Measurements from ENCODE around the gene RAB17.

RAB17 gene

DNA sequence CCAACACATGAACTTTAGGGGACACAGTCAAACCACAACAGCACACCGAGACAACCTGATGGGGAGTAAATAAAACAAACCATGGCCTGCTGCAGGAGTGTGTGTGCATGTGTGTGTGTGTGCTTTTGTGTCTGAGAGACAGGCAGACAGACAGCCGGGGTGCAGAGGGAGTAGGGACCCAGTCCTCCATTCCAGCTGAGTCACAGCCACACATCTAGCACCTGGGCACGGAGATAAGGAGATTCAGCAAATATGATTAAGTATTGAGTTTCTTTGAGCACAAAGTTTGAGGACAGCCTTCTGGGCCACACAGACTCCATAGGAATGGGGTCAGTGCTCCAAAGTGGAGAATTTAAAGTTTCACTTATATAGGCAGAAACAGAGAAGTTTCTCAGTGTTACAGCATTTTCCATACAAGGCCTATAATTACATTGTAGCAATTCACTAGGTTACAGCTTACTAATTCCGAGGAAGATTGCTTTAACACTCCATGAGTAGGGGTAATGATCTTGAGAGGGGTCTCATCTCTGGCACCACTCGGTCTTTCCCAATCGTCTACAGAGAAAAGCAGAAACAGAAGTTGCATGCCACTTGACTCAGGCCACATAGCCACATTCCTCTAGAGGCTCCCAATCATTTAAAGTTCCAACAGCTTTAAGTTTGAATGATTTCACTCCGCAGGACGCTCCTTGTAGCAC, 55.0 kb downstream of the RAB17 start:
- Histone ChIP-seq H3K4me3 (ENCODE audit: low read length) (no peak overlapping the region), H3K4me1 (ENCODE audit: control insufficient read depth, insufficient read depth, low read length) (no peaks in the 10 kb centered on the region), H3K27ac (ENCODE audit: low read length) (no peak overlapping the region), H3K9me3 (ENCODE audit: control insufficient read depth, insufficient read depth, low read length) (no peaks in the 10 kb centered on the region), H3K36me3 (ENCODE audit: control insufficient read depth, insufficient read depth, low read length) (no peaks in the 10 kb centered on the region), H3K27me3 (ENCODE audit: control insufficient read depth, insufficient read depth, low read length) (no peaks in the 10 kb centered on the region)
- WGBS (ENCODE audit: insufficient coverage, insufficient read length): no CpG with 5 or more reads among the region's 8 CpGs
- no peak for DNase-seq (ENCODE audit: low read depth, low spot score)

DNA sequence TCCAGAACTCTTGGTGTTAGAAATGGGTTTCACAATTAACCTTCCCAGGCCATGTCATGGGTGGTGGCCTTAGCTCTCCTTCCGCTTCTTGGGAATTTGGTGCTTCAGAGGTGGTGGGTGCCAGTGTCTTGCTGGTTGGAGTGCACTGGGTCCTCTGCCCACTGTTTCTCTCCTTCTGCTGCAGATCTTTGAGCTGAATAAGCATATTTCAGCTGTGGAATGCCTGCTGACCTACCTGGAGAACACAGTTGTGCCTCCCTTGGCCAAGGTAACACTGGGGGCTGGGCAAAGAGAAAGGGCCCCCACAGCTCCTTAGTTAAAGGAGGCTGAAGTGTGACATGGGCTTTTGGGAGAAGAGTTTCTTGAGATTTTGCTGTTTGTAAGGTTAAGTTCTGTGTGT, 56.2 kb downstream of the RAB17 start:
- no peak for DNase-seq (ENCODE audit: low read depth, low spot score)
- Histone ChIP-seq H3K9me3 (ENCODE audit: control insufficient read depth, insufficient read depth, low read length) (no peaks in the 10 kb centered on the region), H3K27ac (ENCODE audit: low read length) (no peak overlapping the region), H3K36me3 (ENCODE audit: control insufficient read depth, insufficient read depth, low read length) (no peaks in the 10 kb centered on the region), H3K4me3 (ENCODE audit: low read length) (no peak overlapping the region), H3K4me1 (ENCODE audit: control insufficient read depth, insufficient read depth, low read length) (no peaks in the 10 kb centered on the region), H3K27me3 (ENCODE audit: control insufficient read depth, insufficient read depth, low read length) (no peaks in the 10 kb centered on the region)
- WGBS (ENCODE audit: insufficient coverage, insufficient read length): no CpG with 5 or more reads among the region's 1 CpG

DNA sequence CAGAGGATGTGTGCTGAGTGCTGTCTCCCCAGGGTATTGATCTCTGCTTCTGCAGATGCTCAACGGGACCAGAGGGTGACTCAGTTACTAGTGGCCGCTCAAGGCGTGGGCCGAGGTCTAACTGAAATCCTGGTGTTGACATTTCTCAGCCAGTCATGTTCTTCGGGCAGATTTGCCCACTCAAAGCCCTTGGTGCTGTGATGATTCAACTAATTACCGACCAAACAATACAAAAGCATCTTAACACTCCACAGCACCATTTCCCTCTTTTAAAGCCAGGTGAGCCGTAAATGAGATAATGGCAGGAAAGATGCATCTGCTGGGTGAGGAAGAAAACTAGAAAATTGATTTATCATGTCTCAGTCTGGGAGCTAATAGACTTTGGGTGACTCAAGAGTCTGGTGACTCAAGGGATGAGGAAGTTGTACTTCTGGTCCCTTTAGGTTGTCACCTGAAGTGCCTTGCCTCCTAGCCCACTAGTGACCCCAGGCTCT, 56.8 kb downstream of the RAB17 start:
- WGBS (ENCODE audit: insufficient coverage, insufficient read length): no CpG with 5 or more reads among the region's 7 CpGs

DNA sequence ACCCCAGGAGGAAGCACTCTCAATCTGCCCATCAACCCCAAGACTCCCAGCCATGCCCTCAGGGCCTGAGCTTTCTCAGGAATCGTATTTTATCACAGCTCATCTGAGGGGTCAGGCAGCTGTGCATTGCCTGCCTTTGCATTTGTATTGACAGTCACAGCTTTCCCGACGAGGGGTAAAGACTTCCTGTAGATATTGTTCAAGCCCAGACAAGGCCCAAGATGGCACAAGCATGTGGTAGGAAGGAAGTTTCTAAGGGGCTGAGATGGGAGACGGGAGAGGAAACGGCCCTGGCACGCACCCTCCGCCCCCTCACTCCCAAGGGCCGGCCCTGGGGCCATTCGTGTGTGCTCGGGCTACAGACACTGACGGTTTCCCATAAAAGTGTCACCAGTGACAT, 58.4 kb downstream of the RAB17 start:
- DNase-seq (ENCODE audit: low read depth, low spot score): no peak

More for the DNA sequence above, 56.8 kb downstream of the RAB17 start:
- no peaks in the 10 kb centered on the region for H3K27me3 ChIP-seq (ENCODE audit: control insufficient read depth, insufficient read depth, low read length)
- H3K4me3 ChIP-seq (ENCODE audit: low read length): no peak overlapping the region
- H3K27ac ChIP-seq (ENCODE audit: low read length): no peak overlapping the region
- DNase-seq (ENCODE audit: low read depth, low spot score): no peak
- no peaks in the 10 kb centered on the region for H3K9me3 ChIP-seq (ENCODE audit: control insufficient read depth, insufficient read depth, low read length)
- H3K4me1 ChIP-seq (ENCODE audit: control insufficient read depth, insufficient read depth, low read length): no peaks in the 10 kb centered on the region
- H3K36me3 ChIP-seq (ENCODE audit: control insufficient read depth, insufficient read depth, low read length): no peaks in the 10 kb centered on the region

DNA sequence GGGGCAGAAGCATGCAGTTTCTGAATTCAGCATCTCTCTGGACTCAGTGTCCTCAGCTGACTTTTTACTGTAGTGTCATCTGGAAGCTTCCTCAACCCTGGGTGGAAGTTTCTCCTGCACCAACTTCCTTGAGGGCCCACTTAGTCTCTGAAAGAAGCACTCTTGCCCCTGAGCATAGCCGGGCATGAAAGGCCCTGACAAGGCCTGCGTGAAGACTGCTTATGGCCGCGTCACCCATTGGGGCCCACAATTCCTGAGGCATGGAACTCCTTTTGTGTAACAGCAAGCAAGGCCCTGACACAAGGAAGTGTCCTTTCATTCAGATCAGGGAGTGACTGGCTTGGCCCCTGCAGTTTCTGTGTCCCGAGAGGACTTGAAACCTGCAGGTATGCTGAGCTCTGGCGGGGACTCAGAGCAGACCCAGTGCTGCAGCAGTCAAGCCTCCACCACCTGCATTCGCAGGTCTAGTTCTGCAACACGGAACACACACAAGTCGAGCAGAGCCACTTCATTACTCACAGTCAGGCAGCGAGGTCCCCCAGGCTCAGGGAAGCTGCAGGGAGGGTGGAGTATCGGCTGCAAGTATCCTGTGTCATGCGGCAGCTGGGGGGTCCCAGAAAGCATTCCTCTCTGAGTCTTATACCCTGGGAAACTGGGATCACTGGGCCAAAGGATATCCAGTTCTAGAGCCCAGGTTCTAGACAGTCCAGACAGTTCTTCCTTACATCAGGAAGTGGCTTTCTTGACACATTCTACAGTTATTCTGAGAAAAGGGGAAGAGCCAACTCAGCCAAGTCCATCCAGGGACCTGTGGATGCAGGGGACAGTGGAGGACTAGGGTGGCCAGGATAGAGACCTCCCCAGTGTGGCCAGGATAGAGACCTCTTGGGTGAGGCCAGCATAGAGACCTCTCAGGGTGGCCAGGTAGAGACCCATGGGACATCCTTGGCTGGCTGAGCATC, 59.8 kb downstream of the RAB17 start:
- no peak overlapping the region for H3K27ac ChIP-seq (ENCODE audit: low read length)
- DNase-seq (ENCODE audit: low read depth, low spot score): no peak
- WGBS (ENCODE audit: insufficient coverage, insufficient read length): no CpG with 5 or more reads among the region's 12 CpGs

More for the DNA sequence above, 58.4 kb downstream of the RAB17 start:
- Histone ChIP-seq H3K4me3 (ENCODE audit: low read length) (no peak overlapping the region), H3K9me3 (ENCODE audit: control insufficient read depth, insufficient read depth, low read length) (no peaks in the 10 kb centered on the region), H3K27ac (ENCODE audit: low read length) (no peak overlapping the region), H3K27me3 (ENCODE audit: control insufficient read depth, insufficient read depth, low read length) (no peaks in the 10 kb centered on the region), H3K36me3 (ENCODE audit: control insufficient read depth, insufficient read depth, low read length) (no peaks in the 10 kb centered on the region), H3K4me1 (ENCODE audit: control insufficient read depth, insufficient read depth, low read length) (no peaks in the 10 kb centered on the region)
- WGBS (ENCODE audit: insufficient coverage, insufficient read length): no CpG with 5 or more reads among the region's 11 CpGs

DNA sequence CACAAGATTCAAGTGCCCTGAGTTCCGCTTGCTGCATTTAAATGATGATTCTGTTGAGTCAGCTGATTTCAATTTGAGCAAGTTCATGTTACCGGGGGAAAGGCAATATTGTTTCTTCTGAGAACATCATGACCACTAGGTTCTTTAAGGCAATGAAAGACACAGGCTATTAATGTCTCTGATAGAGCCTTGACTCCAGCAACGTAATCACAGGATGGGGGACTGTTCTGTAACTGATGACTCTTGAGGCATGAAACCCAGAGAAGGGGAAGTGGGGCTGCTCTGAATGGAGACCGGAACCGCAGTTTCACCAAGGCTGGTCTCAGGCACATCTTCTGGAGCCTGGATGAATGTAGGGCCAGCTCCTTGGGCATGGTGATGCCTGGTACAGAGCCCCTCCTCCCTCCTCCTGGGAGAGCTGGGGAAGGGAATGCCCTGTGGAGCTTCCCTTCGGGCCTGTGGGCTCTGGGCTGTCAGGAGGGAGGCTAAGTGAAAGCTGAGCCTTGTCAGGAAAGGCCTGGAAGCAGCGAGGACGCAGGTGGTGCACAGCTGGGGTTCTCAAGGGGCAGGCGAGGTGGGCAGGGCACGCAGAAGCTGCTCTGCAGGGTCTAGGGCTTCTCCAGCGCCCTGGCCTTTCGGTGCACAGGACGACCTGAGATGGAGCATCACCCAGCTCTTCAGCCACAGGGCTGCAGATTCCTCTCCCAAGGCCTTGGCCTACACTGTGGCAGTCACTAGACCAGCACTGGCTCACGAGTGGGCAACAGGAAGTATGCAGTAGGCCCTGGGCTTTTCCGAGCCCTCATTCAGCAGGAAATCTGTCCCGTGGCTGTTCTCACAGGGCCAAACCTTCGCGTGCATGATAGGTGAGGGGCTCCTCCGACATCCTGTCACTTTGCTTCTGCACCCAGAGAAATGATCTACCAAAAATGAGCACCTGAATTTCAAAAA, 60.8 kb downstream of the RAB17 start:
- WGBS (ENCODE audit: insufficient coverage, insufficient read length): no CpG with 5 or more reads among the region's 19 CpGs

More for the DNA sequence above, 59.8 kb downstream of the RAB17 start:
- no peaks in the 10 kb centered on the region for H3K36me3 ChIP-seq (ENCODE audit: control insufficient read depth, insufficient read depth, low read length)
- no peaks in the 10 kb centered on the region for H3K27me3 ChIP-seq (ENCODE audit: control insufficient read depth, insufficient read depth, low read length)
- no peaks in the 10 kb centered on the region for H3K9me3 ChIP-seq (ENCODE audit: control insufficient read depth, insufficient read depth, low read length)
- H3K4me1 ChIP-seq (ENCODE audit: control insufficient read depth, insufficient read depth, low read length): no peaks in the 10 kb centered on the region
- no peak overlapping the region for H3K4me3 ChIP-seq (ENCODE audit: low read length)

DNA sequence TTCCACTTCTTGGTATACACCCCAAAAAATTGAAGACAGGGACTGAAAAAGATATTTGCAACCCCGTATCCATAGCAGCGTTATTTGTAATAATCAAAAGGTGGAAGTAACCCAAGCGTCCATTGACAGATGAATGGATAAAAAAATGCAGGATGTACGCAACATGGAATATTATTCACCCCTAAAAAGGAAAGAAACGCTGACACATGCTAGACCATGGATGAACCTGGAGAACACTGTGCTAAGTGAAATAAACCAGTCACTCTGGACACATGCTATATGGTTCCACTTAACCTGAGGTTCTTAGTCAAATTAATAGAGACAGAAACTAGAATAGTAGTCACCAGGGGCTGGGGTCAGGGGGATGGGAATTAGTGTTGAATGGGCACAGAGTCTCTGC, 62.8 kb downstream of the RAB17 start:
- Histone ChIP-seq H3K9me3 (ENCODE audit: control insufficient read depth, insufficient read depth, low read length) (no peaks in the 10 kb centered on the region), H3K4me3 (ENCODE audit: low read length) (no peak overlapping the region), H3K4me1 (ENCODE audit: control insufficient read depth, insufficient read depth, low read length) (no peaks in the 10 kb centered on the region), H3K27me3 (ENCODE audit: control insufficient read depth, insufficient read depth, low read length) (no peaks in the 10 kb centered on the region), H3K27ac (ENCODE audit: low read length) (no peak overlapping the region), H3K36me3 (ENCODE audit: control insufficient read depth, insufficient read depth, low read length) (no peaks in the 10 kb centered on the region)
- DNase-seq (ENCODE audit: low read depth, low spot score): no peak
- no CpG with 5 or more reads among the region's 5 CpGs for WGBS (ENCODE audit: insufficient coverage, insufficient read length)

More for the DNA sequence above, 60.8 kb downstream of the RAB17 start:
- Histone ChIP-seq H3K4me3 (ENCODE audit: low read length) (no peak overlapping the region), H3K27me3 (ENCODE audit: control insufficient read depth, insufficient read depth, low read length) (no peaks in the 10 kb centered on the region), H3K9me3 (ENCODE audit: control insufficient read depth, insufficient read depth, low read length) (no peaks in the 10 kb centered on the region), H3K4me1 (ENCODE audit: control insufficient read depth, insufficient read depth, low read length) (no peaks in the 10 kb centered on the region), H3K36me3 (ENCODE audit: control insufficient read depth, insufficient read depth, low read length) (no peaks in the 10 kb centered on the region), H3K27ac (ENCODE audit: low read length) (no peak overlapping the region)
- DNase-seq (ENCODE audit: low read depth, low spot score): no peak

DNA sequence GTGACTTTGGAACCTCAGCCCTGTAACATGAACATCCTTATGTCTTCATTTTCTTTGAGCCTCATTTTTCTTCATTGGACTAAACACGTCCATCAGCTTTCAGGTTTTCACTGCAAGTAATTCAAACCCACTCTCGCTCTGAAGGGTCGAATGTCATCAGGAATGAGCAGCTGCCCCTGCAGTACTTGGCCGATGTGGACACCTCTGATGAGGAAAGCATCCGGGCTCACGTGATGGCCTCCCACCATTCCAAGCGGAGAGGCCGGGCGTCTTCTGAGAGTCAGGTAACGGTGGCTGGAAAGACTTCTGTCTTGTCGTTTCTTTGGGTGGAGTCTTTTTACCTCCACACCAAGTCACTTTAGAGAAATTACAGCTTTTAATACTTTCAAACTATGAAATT, 63.3 kb downstream of the RAB17 start:
- DNase-seq (ENCODE audit: low read depth, low spot score): no peak
- Histone ChIP-seq H3K27ac (ENCODE audit: low read length) (no peak overlapping the region), H3K4me3 (ENCODE audit: low read length) (no peak overlapping the region), H3K4me1 (ENCODE audit: control insufficient read depth, insufficient read depth, low read length) (no peaks in the 10 kb centered on the region), H3K27me3 (ENCODE audit: control insufficient read depth, insufficient read depth, low read length) (no peaks in the 10 kb centered on the region), H3K36me3 (ENCODE audit: control insufficient read depth, insufficient read depth, low read length) (no peaks in the 10 kb centered on the region), H3K9me3 (ENCODE audit: control insufficient read depth, insufficient read depth, low read length) (no peaks in the 10 kb centered on the region)
- no CpG with 5 or more reads among the region's 11 CpGs for WGBS (ENCODE audit: insufficient coverage, insufficient read length)

DNA sequence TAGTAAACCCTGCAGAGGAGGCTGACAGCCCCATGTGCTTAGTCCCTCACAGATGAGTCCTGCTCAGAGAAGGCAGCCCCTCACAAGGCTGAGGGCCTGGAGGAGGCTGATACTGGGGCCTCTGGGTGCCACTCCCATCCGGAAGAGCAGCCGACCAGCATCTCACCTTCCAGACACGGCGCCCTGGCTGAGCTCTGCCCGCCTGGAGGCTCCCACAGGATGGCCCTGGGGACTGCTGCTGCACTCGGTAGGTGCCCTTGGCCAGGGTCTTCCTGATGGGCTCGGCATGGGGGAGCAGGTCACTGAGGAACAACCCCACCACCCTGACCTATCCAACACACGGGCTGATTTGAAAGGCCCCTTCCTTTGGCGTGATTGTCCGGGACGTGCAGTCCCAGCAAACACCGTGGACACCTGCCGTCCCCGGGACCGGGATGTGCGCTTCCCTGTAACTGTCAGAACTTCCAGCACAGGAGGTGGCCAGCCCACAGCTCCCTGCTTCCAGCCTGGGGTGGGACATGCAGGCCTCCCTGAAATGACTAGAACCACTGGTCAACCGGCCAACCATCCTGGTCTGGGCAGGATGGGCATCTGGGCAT, 64.9 kb downstream of the RAB17 start:
- no peak overlapping the region for H3K27ac ChIP-seq (ENCODE audit: low read length)
- DNase-seq (ENCODE audit: low read depth, low spot score): no peak
- no peaks in the 10 kb centered on the region for H3K27me3 ChIP-seq (ENCODE audit: control insufficient read depth, insufficient read depth, low read length)
- WGBS (ENCODE audit: insufficient coverage, insufficient read length): no CpG with 5 or more reads among the region's 17 CpGs
- H3K4me3 ChIP-seq (ENCODE audit: low read length): no peak overlapping the region
- H3K36me3 ChIP-seq (ENCODE audit: control insufficient read depth, insufficient read depth, low read length): no peaks in the 10 kb centered on the region
- no peaks in the 10 kb centered on the region for H3K4me1 ChIP-seq (ENCODE audit: control insufficient read depth, insufficient read depth, low read length)
- H3K9me3 ChIP-seq (ENCODE audit: control insufficient read depth, insufficient read depth, low read length): no peaks in the 10 kb centered on the region
